ENCODE data around the gene MYBPC1. TPM values are rescaled to one million over a fixed set of nuclear protein-coding genes. Genes with fewer than 3 reads are reported as not detected.
"Not testable (repeated sequence)": the region's sequence is repeated elsewhere in the genome, so short reads cannot be mapped to it uniquely, and the experiment has no call there.

MYBPC1 gene
- total RNA-seq: 1 to 10 TPM in 1 of 2 donors, under 1 TPM in 1; 0.89 to 4.2 TPM

GRCh38 chr12:101594700-101595099 lies at the start of gene MYBPC1:
MYBPC1 (plus strand) TSS chr12:101594971; CDS start chr12:101595071, 100 bp downstream.
- intact Hi-C loops (cut with DNase I): no loop called here
- Histone ChIP-seq H3K36me3 (no peaks in the 10 kb centered on the region), H3K27me3 (no peaks in the 10 kb centered on the region), H3K9ac (ENCODE audit: low read depth in 2 of 2, low read length in 2 of 2) (no peak within 1 kb of the TSS), H3K4me1 (no peaks in the 10 kb centered on the region), H3K27ac (no peak within 1 kb of the TSS), H3K4me3 (no peak within 1 kb of the TSS), H3K9me3 (no peaks in the 10 kb centered on the region)
- DNase-seq: no peak
- TF ChIP-seq CTCF (IDR thresholded peaks at IDR 0.05): no peak

- Histone ChIP-seq H3K27me3 (no peaks in the 10 kb centered on the region), H3K27ac (no peak overlapping the region), H3K4me1 (no peaks in the 10 kb centered on the region), H3K9ac (ENCODE audit: low read depth in 2 of 2, low read length in 2 of 2) (no peak overlapping the region), H3K9me3 (no peaks in the 10 kb centered on the region), H3K4me3 (no peak overlapping the region), H3K36me3 (no peaks in the 10 kb centered on the region)
- intact Hi-C loops (cut with DNase I): no loop called here
- no peak for DNase-seq
- no peak for TF ChIP-seq CTCF (IDR thresholded peaks at IDR 0.05)
Measured at GRCh38 chr12:101551362-101552114, 43.2 kb upstream of the MYBPC1 start.

DNA sequence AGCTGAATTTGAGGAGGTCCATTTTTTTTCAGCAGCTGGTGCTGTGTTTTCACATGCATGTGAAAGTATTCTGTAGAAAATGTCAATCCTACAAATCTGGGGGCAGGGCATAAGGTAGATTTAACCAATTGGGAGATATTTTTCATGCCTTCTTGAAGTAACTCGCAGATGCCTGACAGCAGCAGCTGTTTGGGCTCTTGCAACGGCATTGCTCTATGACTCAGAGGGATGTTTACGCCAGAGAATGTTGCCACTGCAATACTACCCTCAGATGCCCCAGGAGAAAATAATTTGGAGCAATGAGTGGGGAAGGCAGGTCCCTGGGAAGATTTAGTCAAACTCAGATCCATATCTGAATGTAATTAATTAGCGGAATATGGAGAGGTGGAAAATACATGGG lies 42.5 kb upstream of the MYBPC1 start:
- H3K9ac ChIP-seq (ENCODE audit: low read depth in 2 of 2, low read length in 2 of 2): no peak overlapping the region
- no peak overlapping the region for H3K4me3 ChIP-seq
- intact Hi-C loops (cut with DNase I): no loop called here
- H3K9me3 ChIP-seq: no peaks in the 10 kb centered on the region
- no peak for DNase-seq
- H3K27ac ChIP-seq: no peak overlapping the region
- TF ChIP-seq CTCF (IDR thresholded peaks at IDR 0.05): no peak
- no peaks in the 10 kb centered on the region for H3K27me3 ChIP-seq
- H3K4me1 ChIP-seq: no peaks in the 10 kb centered on the region
- H3K36me3 ChIP-seq: no peaks in the 10 kb centered on the region

DNA sequence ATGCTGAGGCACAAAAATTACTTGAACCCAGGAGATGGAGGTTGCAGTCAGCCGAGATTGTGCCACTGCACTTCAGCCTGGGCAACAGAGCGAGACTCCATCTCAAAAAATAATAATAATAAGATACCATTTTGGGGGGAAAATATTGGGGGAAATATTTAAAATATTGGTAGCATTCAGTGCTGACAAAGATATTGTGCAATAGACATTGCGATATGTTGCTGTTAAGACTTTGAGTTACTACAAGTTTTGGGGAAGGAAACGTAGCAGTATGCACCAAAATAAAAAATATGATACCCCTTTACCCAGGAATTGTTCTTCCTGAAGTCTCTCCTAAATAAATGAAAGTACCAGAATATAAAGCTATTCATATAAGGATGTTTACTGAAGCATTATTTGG lies 37.7 kb upstream of the MYBPC1 start:
- Histone ChIP-seq H3K9ac (ENCODE audit: low read depth in 2 of 2, low read length in 2 of 2) (no peak overlapping the region), H3K4me1 (no peaks in the 10 kb centered on the region), H3K36me3 (no peaks in the 10 kb centered on the region), H3K27me3 (no peaks in the 10 kb centered on the region), H3K27ac (no peak overlapping the region), H3K4me3 (no peak overlapping the region), H3K9me3 (no peaks in the 10 kb centered on the region)
- no peak for TF ChIP-seq CTCF (IDR thresholded peaks at IDR 0.05)
- DNase-seq: no peak
- intact Hi-C loops (cut with DNase I): no loop called here

DNA sequence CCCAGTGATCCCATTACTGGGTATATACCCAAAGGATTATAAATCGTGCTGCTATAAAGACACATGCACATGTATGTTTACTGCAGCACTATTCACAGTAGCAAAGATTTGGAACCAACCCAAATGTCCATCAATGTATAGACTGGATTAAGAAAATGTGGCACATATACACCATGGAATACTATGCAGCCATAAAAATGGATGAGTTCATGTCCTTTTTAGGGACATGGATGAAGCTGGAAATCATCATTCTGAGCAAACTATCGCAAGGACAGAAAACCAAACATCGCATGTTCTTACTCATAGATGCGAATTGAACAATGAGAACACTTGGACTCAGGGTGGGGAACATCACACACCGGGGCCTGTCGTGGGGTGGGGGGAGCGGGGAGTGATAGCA lies 36.0 kb upstream of the MYBPC1 start:
- H3K36me3 ChIP-seq; H3K27me3 ChIP-seq; H3K4me3 ChIP-seq; H3K9ac ChIP-seq (ENCODE audit: low read depth in 2 of 2, low read length in 2 of 2); H3K9me3 ChIP-seq; intact Hi-C loops (cut with DNase I); H3K4me1 ChIP-seq; DNase-seq; H3K27ac ChIP-seq: not testable (repeated sequence)

- no peak for DNase-seq
- H3K4me3 ChIP-seq: no peak overlapping the region
- H3K4me1 ChIP-seq: no peaks in the 10 kb centered on the region
- H3K27me3 ChIP-seq: no peaks in the 10 kb centered on the region
- H3K36me3 ChIP-seq: no peaks in the 10 kb centered on the region
- H3K27ac ChIP-seq: no peak overlapping the region
- H3K9me3 ChIP-seq: no peaks in the 10 kb centered on the region
- intact Hi-C loops (cut with DNase I): no loop called here
- no peak for TF ChIP-seq CTCF (IDR thresholded peaks at IDR 0.05)
- H3K9ac ChIP-seq (ENCODE audit: low read depth in 2 of 2, low read length in 2 of 2): no peak overlapping the region
Measured at GRCh38 chr12:101563212-101563611, 31.6 kb upstream of the MYBPC1 start.

Measured in colonic mucosa (tissue), 4 donors.